Activated T-cell treated with anti-CD3 and anti-CD28 coated beads for 48 hours (primary cell): ENCODE measurements around the gene DPYSL5.

ENCODE experiments used
- DNase-seq: peaks from one replicate; pipeline ENCODE4 v3.0.0-alpha.2; 2020; ENCODE audit warnings: low read depth

DPYSL5 gene

GRCh38 chr2:26968001-26968400, 120.1 kb downstream of the DPYSL5 start:
- DNase-seq, result no peak

- DNase-seq, result no peak
These were observed 121.3 kb downstream of the DPYSL5 start for GRCh38 chr2:26969077-26969844.

GRCh38 chr2:26970244-26970927, 122.5 kb downstream of the DPYSL5 start, which contains the start of gene MAPRE3:
TSS of gene MAPRE3 (plus strand) at chr2:26970637. CDS start at chr2:27022219, 51,582 bp downstream.
- peak; percentile 77 for DNase-seq

GRCh38 chr2:26970928-26971627, 123.1 kb downstream of the DPYSL5 start:
- no peak for DNase-seq

GRCh38 chr2:26971911-26972786, 124.2 kb downstream of the DPYSL5 start:
- DNase-seq, result no peak

GRCh38 chr2:26974352-26974751, 126.4 kb downstream of the DPYSL5 start:
- DNase-seq, result no peak

GRCh38 chr2:26975102-26975501, 127.2 kb downstream of the DPYSL5 start:
- no peak for DNase-seq

GRCh38 chr2:26975656-26976055, 127.7 kb downstream of the DPYSL5 start:
- DNase-seq, result no peak

- DNase-seq, result no peak
These were observed 128.3 kb downstream of the DPYSL5 start for GRCh38 chr2:26976237-26976636.

GRCh38 chr2:26977012-26977411, 129.1 kb downstream of the DPYSL5 start:
- no peak for DNase-seq

GRCh38 chr2:26978061-26978596, 130.2 kb downstream of the DPYSL5 start:
- no peak for DNase-seq

- no peak for DNase-seq
These were observed 131.8 kb downstream of the DPYSL5 start for GRCh38 chr2:26979741-26980140.

- no peak for DNase-seq
These were observed 133.0 kb downstream of the DPYSL5 start for GRCh38 chr2:26980971-26981370.

- DNase-seq, result no peak
These were observed 134.3 kb downstream of the DPYSL5 start for GRCh38 chr2:26982102-26982742.

- no peak for DNase-seq
These were observed 135.8 kb downstream of the DPYSL5 start for GRCh38 chr2:26983746-26984145.

GRCh38 chr2:26985807-26986206, 137.9 kb downstream of the DPYSL5 start:
- no peak for DNase-seq

GRCh38 chr2:26986576-26986975, 138.6 kb downstream of the DPYSL5 start:
- DNase-seq, result no peak

GRCh38 chr2:26988058-26988860, 140.3 kb downstream of the DPYSL5 start:
- DNase-seq, result no peak

- DNase-seq, result no peak
These were observed 141.2 kb downstream of the DPYSL5 start for GRCh38 chr2:26989156-26989555.

GRCh38 chr2:26991717-26992116, 143.8 kb downstream of the DPYSL5 start:
- no peak for DNase-seq
